Type B pancreatic cell (in vitro differentiated cells): ENCODE measurements around the gene MID1. TPM values are rescaled to one million over a fixed set of nuclear protein-coding genes. Genes with fewer than 3 reads are reported as not detected.
"Not testable (repeated sequence)": the region's sequence is repeated elsewhere in the genome, so short reads cannot be mapped to it uniquely, and the experiment has no call there.

Source experiments
- DNase-seq: peaks from one replicate; pipeline ENCODE4 v3.0.0; 2021; ENCODE audit warnings: mixed read lengths; ENCODE audit not compliant: unreplicated experiment; ENCODE audit errors: extremely low spot score
- H3K27ac Mint-ChIP-seq: 2 replicates; pipeline ENCODE4 v1.8.0; 2021; ENCODE audit warnings: mild to moderate bottlenecking, mixed read lengths
- H3K27me3 Mint-ChIP-seq: 2 replicates; pipeline ENCODE4 v1.8.0; 2021; ENCODE audit warnings: mixed read lengths
- H3K36me3 Mint-ChIP-seq: 2 replicates; pipeline ENCODE4 v1.8.0; 2021; ENCODE audit warnings: mixed read lengths
- H3K4me1 Mint-ChIP-seq: one replicate; pipeline ENCODE4 v1.8.0; 2021; ENCODE audit warnings: mixed read lengths; ENCODE audit not compliant: unreplicated experiment
- H3K4me3 Mint-ChIP-seq: 2 replicates; pipeline ENCODE4 v1.8.0; 2021; ENCODE audit warnings: mild to moderate bottlenecking, mixed read lengths
- H3K9me3 Mint-ChIP-seq: 2 replicates; pipeline ENCODE4 v1.8.0; 2021; ENCODE audit warnings: mixed read lengths
- total RNA-seq: library from RNA; stranded (reverse); gene quantifications from 2 replicates; pipeline ENCODE4 v1.2.1, GENCODE V29; 2021; ENCODE audit warnings: low replicate concordance
- TF ChIP-seq, protein P1 (sequence below): fragments of 200-600 bp; sonication (generic); conservative IDR thresholded peaks from 2 replicates; pipeline ENCODE4 v1.5.0; 2021; ENCODE audit warnings: antibody characterized with exemption, mild to moderate bottlenecking

MID1 gene
- total RNA-seq, 1 donor from 2014 or later: 52.7 TPM

DNA sequence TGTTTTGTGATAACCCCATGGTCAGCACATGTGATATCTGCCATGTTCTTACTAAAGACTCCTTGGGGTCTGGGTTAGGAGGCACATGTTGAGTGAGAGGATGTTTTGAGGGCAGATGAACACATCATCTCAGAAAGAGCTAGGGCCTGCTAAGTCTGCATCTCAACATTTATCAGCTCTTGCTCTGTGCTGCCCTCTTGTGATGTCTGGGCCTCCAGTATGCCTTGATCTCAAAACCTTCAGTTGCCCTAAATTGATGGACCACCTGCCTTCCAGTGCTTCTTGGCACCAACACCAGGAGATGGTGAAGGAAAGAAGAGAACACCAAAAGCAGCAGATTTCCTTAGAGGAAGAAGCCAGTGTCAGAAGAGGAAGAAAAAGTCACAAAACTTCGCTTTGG, 22.5 kb downstream of the MID1 start:
- no peak overlapping the region for H3K27ac Mint-ChIP-seq
- H3K4me1 Mint-ChIP-seq: no peaks in the 10 kb centered on the region
- TF ChIP-seq, protein P1, sequence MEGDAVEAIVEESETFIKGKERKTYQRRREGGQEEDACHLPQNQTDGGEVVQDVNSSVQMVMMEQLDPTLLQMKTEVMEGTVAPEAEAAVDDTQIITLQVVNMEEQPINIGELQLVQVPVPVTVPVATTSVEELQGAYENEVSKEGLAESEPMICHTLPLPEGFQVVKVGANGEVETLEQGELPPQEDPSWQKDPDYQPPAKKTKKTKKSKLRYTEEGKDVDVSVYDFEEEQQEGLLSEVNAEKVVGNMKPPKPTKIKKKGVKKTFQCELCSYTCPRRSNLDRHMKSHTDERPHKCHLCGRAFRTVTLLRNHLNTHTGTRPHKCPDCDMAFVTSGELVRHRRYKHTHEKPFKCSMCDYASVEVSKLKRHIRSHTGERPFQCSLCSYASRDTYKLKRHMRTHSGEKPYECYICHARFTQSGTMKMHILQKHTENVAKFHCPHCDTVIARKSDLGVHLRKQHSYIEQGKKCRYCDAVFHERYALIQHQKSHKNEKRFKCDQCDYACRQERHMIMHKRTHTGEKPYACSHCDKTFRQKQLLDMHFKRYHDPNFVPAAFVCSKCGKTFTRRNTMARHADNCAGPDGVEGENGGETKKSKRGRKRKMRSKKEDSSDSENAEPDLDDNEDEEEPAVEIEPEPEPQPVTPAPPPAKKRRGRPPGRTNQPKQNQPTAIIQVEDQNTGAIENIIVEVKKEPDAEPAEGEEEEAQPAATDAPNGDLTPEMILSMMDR: peak; percentile 47
- H3K9me3 Mint-ChIP-seq: no peaks in the 10 kb centered on the region
- H3K4me3 Mint-ChIP-seq: no peak overlapping the region
- no peaks in the 10 kb centered on the region for H3K27me3 Mint-ChIP-seq
- no peaks in the 10 kb centered on the region for H3K36me3 Mint-ChIP-seq
- no peak for DNase-seq

DNA sequence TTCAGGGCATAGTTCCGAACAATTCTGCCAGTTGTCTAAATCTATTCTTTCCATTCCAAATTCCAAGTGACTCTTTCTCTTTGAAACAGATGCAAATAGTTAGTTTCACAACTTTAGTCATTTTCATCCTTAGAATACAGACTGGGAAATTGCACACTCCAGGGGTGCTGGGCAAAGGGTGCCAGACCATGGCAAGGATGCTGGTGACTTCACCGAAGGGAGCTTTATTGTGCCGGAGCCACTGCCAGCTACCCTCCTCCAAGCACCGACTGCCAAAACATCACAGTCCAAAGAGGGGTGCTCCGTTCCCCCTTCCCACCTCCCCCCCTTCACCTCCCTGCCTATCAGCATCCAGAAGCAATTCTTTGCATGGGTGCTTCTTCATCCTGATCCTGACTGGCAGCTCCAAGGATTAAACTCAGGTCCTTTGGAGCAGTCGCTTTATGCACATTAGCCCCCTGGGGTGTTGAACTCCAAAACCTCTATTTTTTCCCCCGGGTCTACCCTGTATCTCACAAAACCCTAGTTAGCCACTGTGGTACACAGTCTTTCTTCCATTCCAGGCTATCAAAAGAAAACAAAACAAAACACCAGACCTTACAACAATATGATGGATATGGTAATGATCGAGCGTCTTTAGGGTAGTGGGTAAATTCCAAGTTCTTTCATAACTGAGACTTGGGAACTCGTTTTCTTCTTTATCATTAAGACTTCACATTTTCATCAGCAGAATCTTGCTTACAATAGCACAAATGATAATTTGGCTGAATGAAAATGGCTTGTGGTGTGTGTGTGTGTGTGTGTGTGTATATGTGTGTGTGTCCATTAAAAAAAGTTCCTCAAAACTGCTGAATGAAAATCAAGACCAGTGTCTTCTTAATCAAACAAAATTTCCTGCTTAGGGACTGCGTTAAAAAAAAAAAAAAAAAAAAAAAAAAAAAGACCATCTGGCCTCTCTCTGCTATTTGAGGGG, 28.7 kb downstream of the MID1 start:
- Mint-ChIP-seq H3K27me3 (no peaks in the 10 kb centered on the region), H3K4me3 (peak overlapping the region; percentile 3), H3K9me3 (peaks cover 6% of the 10 kb centered on the region), H3K36me3 (peaks cover 5% of the 10 kb centered on the region), H3K27ac (no peak overlapping the region), H3K4me1 (peaks cover 12% of the 10 kb centered on the region)
- TF ChIP-seq, protein P1: no peak
- DNase-seq: no peak

DNA sequence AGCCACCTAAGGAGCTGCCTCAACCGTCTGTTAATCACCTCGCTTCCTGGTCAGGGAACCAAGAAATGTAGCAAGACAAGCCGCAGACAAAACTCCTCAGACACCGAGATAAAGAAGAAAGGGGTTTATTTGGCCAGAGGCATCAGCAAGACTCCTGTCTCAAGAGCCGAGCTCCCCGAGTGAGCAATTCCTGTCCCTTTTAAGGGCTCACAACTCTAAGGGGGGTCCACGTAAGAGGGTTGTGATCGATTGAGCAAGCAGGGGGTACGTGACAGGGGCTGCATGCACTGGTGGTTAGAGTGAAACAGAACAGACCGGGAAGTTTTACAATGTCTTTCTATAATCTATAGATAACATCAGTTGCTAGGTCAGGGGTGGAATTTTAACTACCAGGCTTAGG, 30.6 kb downstream of the MID1 start:
- H3K9me3 Mint-ChIP-seq: peaks cover 11% of the 10 kb centered on the region
- not testable (repeated sequence) for H3K27me3 Mint-ChIP-seq, DNase-seq, H3K36me3 Mint-ChIP-seq
- peak overlapping the region; percentile 86 for H3K27ac Mint-ChIP-seq
- H3K4me1 Mint-ChIP-seq: peaks cover 12% of the 10 kb centered on the region
- H3K4me3 Mint-ChIP-seq: peak overlapping the region; percentile 82

DNA sequence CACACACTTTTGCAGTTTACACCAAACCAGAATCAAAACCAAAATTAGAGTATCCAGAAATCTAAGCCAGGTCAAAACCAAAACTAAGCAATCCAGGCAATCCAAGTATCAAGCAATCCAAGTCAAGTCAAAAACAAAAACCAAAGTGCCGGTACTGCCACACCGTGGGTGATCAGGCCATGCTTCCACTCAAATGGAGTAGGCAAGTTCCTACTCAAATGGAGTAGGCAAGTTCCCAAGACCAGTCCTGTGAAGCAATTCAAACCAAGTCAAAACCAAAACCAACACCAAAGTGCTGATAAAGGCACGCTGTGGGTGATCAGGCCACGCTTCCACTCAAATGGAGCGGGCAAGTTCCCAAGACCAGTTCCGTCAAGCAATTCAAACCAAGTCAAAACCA, 31.3 kb downstream of the MID1 start:
- H3K27ac Mint-ChIP-seq: peak overlapping the region; percentile 86

DNA sequence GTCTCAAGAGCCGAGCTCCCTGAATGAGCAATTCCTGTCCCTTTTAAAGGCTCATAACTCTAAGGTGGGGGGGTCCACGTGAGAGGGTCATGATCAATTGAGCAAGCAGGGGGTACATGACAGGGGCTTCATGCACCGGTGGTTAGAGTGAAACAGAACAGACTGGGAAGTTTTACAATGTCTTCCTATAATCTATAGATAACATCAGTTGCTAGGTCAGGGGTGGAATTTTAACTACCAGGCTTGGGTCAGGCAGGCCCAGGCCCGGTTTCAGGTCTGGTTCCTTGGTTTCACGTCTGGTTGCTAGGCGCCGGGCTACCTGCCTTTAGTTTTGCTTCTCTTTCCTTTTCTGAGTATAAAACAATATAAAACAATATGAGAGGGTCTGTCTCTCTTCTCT, 35.5 kb downstream of the MID1 start:
- Mint-ChIP-seq H3K36me3 (peaks cover 18% of the 10 kb centered on the region), H3K9me3 (peaks cover 20% of the 10 kb centered on the region), H3K4me1 (peaks cover 11% of the 10 kb centered on the region)
- not testable (repeated sequence) for DNase-seq, H3K27ac Mint-ChIP-seq, H3K27me3 Mint-ChIP-seq, H3K4me3 Mint-ChIP-seq

More for the DNA sequence above, 31.3 kb downstream of the MID1 start:
- peak overlapping the region; percentile 82 for H3K4me3 Mint-ChIP-seq
- TF ChIP-seq, protein P1: no peak
- H3K27me3 Mint-ChIP-seq: no peaks in the 10 kb centered on the region
- H3K36me3 Mint-ChIP-seq: peaks cover 16% of the 10 kb centered on the region
- peaks cover 15% of the 10 kb centered on the region for H3K9me3 Mint-ChIP-seq
- DNase-seq: no peak
- peaks cover 12% of the 10 kb centered on the region for H3K4me1 Mint-ChIP-seq

DNA sequence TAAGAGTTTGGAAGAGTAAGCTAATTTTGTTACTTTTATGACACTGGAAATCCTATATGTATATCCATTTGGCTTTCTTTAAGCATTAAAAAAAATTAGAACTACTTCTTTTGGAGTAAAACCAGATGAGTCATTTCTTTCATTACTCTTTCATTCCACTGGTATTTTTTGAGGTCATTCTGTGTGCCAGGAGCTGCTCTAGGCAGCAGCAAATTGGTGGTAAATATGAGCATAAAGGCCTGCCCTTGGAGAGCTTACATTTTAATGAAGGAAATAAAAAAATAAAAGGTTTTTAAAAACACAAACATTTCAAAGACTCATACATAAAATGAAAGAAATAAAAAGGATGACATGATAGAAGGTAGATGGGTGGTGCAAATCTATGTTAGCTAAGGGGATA, 37.4 kb downstream of the MID1 start:
- TF ChIP-seq, protein P1: no peak
- Mint-ChIP-seq H3K9me3 (peaks cover 14% of the 10 kb centered on the region), H3K27me3 (no peaks in the 10 kb centered on the region), H3K27ac (no peak overlapping the region), H3K4me3 (no peak overlapping the region), H3K4me1 (peaks cover 8% of the 10 kb centered on the region), H3K36me3 (peaks cover 13% of the 10 kb centered on the region)
- DNase-seq: no peak
